HL-60 (cell line): ENCODE data around the gene PDPN.

Experiments
- POLR2AphosphoS5 ChIP-seq: IDR thresholded peaks from 2 replicates; pipeline ENCODE4 v1.6.1; 2012; ENCODE audit warnings: low read depth
- TF ChIP-seq, protein P1 (sequence below): IDR thresholded peaks from one replicate; pipeline ENCODE4 v1.5.1; 2011; ENCODE audit warnings: low read length, control low read depth, inconsistent platforms; ENCODE audit not compliant: insufficient read depth

DNA sequence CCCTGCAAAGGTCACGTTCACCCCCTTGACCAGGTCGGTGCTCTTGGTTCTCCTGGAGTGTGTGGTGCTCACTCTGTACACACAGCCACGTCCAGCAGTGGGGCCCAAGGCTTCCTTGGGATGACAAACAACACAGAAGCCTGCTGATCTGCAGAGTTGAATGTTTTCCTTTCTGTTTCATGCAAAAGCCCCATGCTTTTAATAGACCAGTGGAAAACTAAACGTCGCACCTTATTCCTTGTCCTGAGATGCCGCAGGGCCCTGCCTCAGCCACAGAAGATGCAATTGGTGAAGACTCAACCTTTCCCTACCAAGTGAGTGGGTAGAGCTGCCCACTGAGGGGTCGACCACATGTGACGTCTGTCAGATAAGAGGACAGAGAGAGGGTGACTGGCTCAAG is 5.8 kb upstream of the PDPN start:
- TF ChIP-seq POLR2AphosphoS5 = no peak
- TF ChIP-seq, protein P1, sequence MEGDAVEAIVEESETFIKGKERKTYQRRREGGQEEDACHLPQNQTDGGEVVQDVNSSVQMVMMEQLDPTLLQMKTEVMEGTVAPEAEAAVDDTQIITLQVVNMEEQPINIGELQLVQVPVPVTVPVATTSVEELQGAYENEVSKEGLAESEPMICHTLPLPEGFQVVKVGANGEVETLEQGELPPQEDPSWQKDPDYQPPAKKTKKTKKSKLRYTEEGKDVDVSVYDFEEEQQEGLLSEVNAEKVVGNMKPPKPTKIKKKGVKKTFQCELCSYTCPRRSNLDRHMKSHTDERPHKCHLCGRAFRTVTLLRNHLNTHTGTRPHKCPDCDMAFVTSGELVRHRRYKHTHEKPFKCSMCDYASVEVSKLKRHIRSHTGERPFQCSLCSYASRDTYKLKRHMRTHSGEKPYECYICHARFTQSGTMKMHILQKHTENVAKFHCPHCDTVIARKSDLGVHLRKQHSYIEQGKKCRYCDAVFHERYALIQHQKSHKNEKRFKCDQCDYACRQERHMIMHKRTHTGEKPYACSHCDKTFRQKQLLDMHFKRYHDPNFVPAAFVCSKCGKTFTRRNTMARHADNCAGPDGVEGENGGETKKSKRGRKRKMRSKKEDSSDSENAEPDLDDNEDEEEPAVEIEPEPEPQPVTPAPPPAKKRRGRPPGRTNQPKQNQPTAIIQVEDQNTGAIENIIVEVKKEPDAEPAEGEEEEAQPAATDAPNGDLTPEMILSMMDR = no peak
